ENCODE data around the gene LDHD.

LDHD gene

DNA sequence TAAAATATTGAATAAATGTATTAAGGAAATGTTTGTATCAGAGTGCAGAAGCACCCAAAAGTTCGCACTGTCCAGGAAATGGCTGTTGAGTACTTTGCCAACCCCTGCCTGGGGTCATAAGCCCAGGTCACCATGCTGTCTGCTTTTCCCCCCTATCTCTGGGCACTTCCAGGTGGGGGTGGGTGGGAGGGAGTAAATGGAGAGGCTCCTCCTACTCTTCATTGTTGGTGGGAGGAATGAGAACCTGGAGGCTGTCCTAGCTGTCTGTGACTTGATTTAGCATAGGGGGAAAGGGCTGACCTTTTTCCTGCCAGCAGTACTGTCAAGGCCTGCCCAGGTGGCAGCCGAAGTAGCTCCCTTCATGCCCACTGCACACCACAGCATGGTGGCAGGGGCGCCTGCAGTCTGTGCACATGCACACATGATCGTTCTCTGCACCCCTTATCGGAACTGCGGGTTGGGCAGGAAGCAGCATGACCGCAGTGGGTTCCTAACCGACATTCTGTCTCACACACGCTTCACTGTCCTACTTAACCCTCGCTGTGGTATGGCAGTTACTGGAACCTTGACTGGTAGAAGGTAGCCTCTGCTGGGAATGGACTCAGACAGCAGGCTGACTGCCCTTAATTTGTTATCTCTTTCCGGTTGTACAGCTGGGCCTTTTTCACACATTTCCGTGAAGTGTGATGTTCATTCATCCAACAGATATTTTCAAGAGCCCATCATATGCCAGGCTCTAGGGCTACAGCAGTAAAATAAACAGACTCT is 41.5 kb downstream of the LDHD start:
- no peak for TF ChIP-seq ZFX (IDR thresholded peaks at IDR 0.05; ENCODE audit: borderline replicate concordance)
- no peak overlapping the region for H3K27ac ChIP-seq

GRCh38 chr16:75074304-75074793 is 42.2 kb downstream of the LDHD start:
- TF ChIP-seq ZFX (IDR thresholded peaks at IDR 0.05; ENCODE audit: borderline replicate concordance) (no peak), CTCF (IDR thresholded peaks at IDR 0.05) (no peak)

DNA sequence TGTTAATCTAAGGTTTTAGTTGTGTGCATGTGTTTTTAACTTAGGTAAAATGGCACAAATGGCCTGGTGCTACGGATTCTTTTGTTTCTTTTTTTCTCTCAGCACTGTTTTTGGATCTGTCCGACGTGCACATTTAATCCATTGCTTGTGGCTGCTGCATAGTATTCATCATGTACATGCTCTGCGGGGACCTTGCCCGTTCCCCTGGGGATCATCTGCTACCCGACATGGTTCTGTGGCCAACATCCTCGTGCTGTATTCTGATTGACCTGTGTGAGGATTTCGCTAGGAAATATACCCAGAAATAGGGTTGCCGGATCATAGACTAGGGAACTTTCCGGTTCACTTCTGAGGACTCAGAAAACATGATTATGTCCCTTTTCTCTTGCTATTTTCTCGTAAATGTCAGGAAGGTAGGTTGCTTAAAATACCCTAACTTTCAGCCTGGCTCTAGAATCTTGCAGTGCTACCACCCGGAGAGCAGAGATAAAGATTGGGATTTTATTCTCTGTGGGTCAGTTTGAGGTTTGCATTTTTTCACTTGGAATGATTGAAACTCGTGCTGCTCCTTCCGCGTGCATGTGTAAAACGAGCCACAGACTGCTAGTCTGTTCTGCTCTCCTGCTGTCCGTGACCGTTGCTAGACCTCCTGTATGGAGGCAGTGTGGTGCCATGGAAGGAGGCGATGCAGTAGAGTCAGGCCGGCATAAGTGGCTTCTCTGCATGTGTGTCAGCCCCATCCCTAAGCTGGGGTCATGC is 42.9 kb downstream of the LDHD start:
- H3K27ac ChIP-seq: no peak overlapping the region

More at GRCh38 chr16:75074304-75074793, 42.2 kb downstream of the LDHD start:
- no peak overlapping the region for H3K27ac ChIP-seq

GRCh38 chr16:75072239-75072947 is 44.2 kb downstream of the LDHD start:
- no peak for TF ChIP-seq ZFX (IDR thresholded peaks at IDR 0.05; ENCODE audit: borderline replicate concordance)
- TF ChIP-seq CTCF (IDR thresholded peaks at IDR 0.05): no peak
- H3K27ac ChIP-seq: no peak overlapping the region

More for the DNA sequence above, 42.9 kb downstream of the LDHD start:
- TF ChIP-seq CTCF (IDR thresholded peaks at IDR 0.05): no peak
- TF ChIP-seq ZFX (IDR thresholded peaks at IDR 0.05; ENCODE audit: borderline replicate concordance): no peak

- TF ChIP-seq CTCF (IDR thresholded peaks at IDR 0.05) (no peak), ZFX (IDR thresholded peaks at IDR 0.05; ENCODE audit: borderline replicate concordance) (no peak)
- no peak overlapping the region for H3K27ac ChIP-seq
Measured at GRCh38 chr16:75071621-75072020, 45.0 kb downstream of the LDHD start.

DNA sequence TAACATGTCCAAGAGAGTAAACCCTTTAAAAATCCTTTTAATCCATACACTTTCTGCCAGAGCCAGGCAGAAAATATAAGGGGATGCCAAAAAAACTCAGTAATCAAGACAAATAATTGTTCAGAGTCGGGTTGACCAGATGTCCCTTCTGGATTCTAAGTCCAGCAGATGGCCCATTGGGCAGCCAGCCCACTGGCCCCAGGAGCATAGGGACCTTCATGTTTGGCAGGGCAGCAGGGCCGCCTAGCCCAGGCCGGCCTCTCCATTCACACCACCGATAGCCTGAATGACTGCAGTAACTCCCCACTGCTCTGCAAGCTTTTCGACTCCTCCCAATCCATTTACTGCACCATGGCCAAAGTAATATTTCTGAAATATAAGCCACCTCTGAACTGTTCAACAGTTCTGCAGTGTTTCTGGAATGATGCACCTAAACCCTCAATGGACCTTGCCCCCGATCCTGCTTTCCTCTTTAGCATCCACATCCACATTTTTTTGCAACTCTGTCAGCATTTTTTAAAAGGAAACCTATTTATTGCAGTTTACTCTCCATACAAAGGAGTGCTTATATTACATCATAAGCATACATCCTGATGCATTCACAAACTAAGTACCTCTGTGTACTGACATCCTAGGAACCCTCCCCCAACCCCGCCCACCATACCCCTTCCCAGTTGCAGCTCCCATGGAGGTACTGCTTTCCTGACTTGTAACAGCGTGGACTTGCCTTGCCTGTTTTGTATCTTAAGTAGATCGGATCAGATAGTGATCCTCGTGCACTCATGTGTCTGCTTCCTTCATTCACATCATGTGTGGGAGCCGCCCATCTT is 46.4 kb downstream of the LDHD start:
- TF ChIP-seq CTCF (IDR thresholded peaks at IDR 0.05) (no peak), ZFX (IDR thresholded peaks at IDR 0.05; ENCODE audit: borderline replicate concordance) (no peak)
- H3K27ac ChIP-seq: no peak overlapping the region

All from 22Rv1 (cell line).